OCI-LY7 (cell line): ENCODE measurements around the gene GAS7.

Source experiments
- EZH2phosphoT487 ChIP-seq: fragments of 200-600 bp; sonication (generic); IDR thresholded peaks from 2 replicates; pipeline ENCODE4 v1.6.1; 2018; ENCODE audit warnings: low read depth, borderline replicate concordance, mild to moderate bottlenecking, mixed run types, antibody characterized with exemption, low read length, moderate library complexity, mixed read lengths
- TF ChIP-seq, protein P1 (sequence below): fragments of 200-600 bp; sonication (generic); conservative IDR thresholded peaks from 2 replicates; pipeline ENCODE4 v1.5.1; 2014; ENCODE audit warnings: mild to moderate bottlenecking, antibody characterized with exemption, low read length, moderate library complexity, mixed read lengths

DNA sequence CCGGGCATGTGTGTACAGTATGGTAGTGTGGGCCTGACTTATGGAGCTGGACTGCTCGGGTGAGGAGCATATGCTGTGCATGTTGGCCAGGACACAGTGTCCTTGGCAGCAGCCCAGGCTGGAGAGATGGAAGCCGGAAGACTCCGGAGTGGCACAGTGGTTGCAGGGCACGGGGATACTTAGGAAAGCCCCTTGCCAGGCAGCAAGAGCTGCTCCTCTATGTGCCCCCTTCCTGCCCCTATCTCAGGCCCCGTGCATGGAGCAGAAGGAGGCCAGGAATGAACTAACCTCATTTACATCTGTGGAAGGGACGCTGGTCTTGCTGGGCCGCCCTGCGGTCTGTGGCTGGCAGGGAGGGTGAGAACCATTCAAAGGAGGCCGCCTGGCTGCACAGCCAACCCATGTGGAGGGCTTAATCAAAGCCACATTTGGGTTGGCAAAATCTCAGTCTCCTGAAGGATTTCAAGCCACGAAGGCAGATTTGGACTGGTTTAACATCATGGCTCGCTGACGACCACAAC, 261.1 kb downstream of the GAS7 start:
- TF ChIP-seq, protein P1, sequence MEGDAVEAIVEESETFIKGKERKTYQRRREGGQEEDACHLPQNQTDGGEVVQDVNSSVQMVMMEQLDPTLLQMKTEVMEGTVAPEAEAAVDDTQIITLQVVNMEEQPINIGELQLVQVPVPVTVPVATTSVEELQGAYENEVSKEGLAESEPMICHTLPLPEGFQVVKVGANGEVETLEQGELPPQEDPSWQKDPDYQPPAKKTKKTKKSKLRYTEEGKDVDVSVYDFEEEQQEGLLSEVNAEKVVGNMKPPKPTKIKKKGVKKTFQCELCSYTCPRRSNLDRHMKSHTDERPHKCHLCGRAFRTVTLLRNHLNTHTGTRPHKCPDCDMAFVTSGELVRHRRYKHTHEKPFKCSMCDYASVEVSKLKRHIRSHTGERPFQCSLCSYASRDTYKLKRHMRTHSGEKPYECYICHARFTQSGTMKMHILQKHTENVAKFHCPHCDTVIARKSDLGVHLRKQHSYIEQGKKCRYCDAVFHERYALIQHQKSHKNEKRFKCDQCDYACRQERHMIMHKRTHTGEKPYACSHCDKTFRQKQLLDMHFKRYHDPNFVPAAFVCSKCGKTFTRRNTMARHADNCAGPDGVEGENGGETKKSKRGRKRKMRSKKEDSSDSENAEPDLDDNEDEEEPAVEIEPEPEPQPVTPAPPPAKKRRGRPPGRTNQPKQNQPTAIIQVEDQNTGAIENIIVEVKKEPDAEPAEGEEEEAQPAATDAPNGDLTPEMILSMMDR = no peak
- no peak for TF ChIP-seq EZH2phosphoT487
